ENCODE measurements around the gene AADACL4. TPM values are rescaled to one million over a fixed set of nuclear protein-coding genes. Genes with fewer than 3 reads are reported as not detected.

AADACL4 gene
- total and polyA plus RNA-seq, 9 of the 15 experiments (the other 6 are each of a cell fraction or from before 2014, with no cell fraction given), result not detected

DNA sequence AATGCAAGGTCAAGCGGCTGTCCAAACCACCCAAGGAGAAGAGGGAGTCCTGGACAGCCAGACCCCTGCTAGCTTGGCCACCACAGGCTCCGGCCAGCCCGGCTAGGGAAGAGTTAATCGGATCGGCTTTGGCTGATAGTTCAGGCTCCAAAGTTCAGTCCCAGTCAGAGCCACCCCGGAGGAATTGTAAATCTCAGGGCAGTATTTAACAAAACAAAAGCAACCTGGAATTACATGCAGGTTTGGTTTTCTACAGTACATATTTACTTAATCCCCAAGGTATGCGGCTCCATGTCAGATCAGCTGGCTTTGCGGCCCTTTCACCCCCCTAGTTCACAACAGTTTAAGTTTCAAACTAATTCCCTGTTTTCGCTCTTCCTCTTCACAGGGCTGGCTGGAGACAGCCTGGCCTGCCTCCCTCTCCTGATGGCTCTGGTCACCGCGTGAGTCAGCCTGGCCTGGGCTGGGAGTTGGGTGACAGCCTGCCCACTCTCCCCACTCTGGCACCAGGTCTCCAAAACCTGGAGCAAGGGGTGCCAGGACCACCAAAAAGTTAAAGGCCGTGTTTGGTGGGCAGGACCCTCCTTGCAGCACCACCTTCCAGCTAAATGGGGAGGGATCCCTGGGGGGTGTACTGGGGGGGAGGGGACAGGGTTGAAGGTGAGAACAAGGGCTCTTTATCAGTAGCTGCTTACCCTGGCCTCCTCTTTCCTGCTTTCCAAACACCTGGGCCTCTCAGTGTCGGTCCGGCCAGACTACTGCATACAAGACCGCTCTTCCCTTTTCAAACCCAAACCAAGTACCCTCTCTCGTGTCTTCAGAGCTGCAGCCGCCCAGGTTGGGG, 27.8 kb upstream of the AADACL4 start (continued):
- TF ChIP-seq TFAP4 (CRISPR knock-in tag; IDR thresholded peaks at IDR 0.05; ENCODE audit: borderline replicate concordance) (peak; percentile 67; the same call in 1 of the 2 replicates), SMARCB1 (IDR thresholded peaks at IDR 0.05; ENCODE audit: insufficient read length, low read depth) (peak; percentile 57), ZNF586 (CRISPR knock-in tag; conservative IDR thresholded peaks at IDR 0.05) (no peak), ZNF175 (CRISPR knock-in tag; IDR thresholded peaks at IDR 0.05; ENCODE audit: low read depth) (peak; percentile 31; the same call in 1 of the 2 replicates), C11orf30 (IDR thresholded peaks at IDR 0.05; ENCODE audit: low read depth) (no peak), RAD21 (CRISPR knock-in tag; conservative IDR thresholded peaks at IDR 0.05 in 1 of 2, IDR thresholded peaks at IDR 0.05 in 1 of 2) (0 out of 4 replicates have a peak, but pooled peaks of 1 of the 2 experiments have one; percentile 2), SLC30A9 (CRISPR knock-in tag; IDR thresholded peaks at IDR 0.05) (no peak), COPS2 (conservative IDR thresholded peaks at IDR 0.05) (no peak), CBX2 (IDR thresholded peaks at IDR 0.05; ENCODE audit: insufficient read depth, low read length, poor library complexity, severe bottlenecking) (no peak), GTF2E2 (tag; IDR thresholded peaks at IDR 0.05) (no peak), E4F1 (CRISPR knock-in tag; IDR thresholded peaks at IDR 0.05; ENCODE audit: borderline replicate concordance) (no peak), ZNF592 (IDR thresholded peaks at IDR 0.05) (peak; percentile 81), SIN3A (IDR thresholded peaks at IDR 0.05; ENCODE audit: borderline replicate concordance in 2 of 2, control insufficient read depth in 1 of 2, low read depth in 2 of 2, low read length in 2 of 2) (peak; percentile 15 to 50; a peak in 1 of 4 replicates), ADNP (tag; IDR thresholded peaks at IDR 0.05) (no peak), SP1 (CRISPR knock-in tag; IDR thresholded peaks at IDR 0.05) (no peak)
- TF ChIP-seq, protein P1, sequence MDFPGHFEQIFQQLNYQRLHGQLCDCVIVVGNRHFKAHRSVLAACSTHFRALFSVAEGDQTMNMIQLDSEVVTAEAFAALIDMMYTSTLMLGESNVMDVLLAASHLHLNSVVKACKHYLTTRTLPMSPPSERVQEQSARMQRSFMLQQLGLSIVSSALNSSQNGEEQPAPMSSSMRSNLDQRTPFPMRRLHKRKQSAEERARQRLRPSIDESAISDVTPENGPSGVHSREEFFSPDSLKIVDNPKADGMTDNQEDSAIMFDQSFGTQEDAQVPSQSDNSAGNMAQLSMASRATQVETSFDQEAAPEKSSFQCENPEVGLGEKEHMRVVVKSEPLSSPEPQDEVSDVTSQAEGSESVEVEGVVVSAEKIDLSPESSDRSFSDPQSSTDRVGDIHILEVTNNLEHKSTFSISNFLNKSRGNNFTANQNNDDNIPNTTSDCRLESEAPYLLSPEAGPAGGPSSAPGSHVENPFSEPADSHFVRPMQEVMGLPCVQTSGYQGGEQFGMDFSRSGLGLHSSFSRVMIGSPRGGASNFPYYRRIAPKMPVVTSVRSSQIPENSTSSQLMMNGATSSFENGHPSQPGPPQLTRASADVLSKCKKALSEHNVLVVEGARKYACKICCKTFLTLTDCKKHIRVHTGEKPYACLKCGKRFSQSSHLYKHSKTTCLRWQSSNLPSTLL (IDR thresholded peaks at IDR 0.05), result no peak

Measured in K562 (cell line).